ENCODE data around the gene FLNB. TPM values are rescaled to one million over a fixed set of nuclear protein-coding genes. Genes with fewer than 3 reads are reported as not detected.

Gene FLNB
- total RNA-seq, 2 experiments from 2014 or later = 39.7 to 42.1 TPM

DNA sequence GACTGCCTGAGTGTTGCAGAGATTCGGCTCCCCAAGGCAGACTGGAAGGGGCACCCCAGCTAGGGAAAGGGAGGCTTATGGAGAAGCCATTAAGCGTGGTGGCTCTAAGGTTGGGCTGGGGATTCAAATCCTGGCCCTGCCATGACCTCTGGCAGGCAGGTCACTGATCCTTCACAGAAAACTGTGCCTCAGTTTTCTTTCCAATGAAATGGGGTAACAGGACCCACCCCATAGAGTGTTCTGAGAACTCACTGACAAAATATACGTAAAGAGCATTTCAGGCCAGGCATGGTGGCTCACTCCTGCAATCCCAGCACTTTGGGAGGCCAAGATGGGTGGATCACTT is 167.9 kb downstream of the FLNB start:
- Mint-ChIP-seq H3K4me3 (no peak overlapping the region), H3K27me3 (no peaks in the 10 kb centered on the region), H3K9me3 (no peaks in the 10 kb centered on the region), H3K4me1 (ENCODE audit: low read depth) (peaks cover 13% of the 10 kb centered on the region), H3K27ac (no peak overlapping the region), H3K36me3 (ENCODE audit: low read depth) (no peaks in the 10 kb centered on the region)
- H3K36me3 ChIP-seq (ENCODE audit: insufficient read depth, low read length) = peaks cover under 1% of the 10 kb centered on the region
- ATAC-seq (ENCODE audit: poor library complexity) = no peak
- ChIA-PET POLR2A (no interaction called here), CTCF (no interaction called here)
- no peak overlapping the region for H3K27ac ChIP-seq (ENCODE audit: low read depth in 1 of 2, low read length in 2 of 2)
- peaks cover 0 to 5% of the 10 kb centered on the region in 2 experiments for H3K27me3 ChIP-seq (ENCODE audit: control insufficient read depth in 1 of 2, insufficient read depth in 2 of 2, low read length in 2 of 2)
- no peaks in the 10 kb centered on the region for H3K9me3 ChIP-seq (ENCODE audit: control insufficient read depth in 1 of 2, insufficient read depth in 1 of 2, low read length in 2 of 2)
- H3K4me1 ChIP-seq (ENCODE audit: insufficient read depth, low read length) = peaks cover 19% of the 10 kb centered on the region
- DNase-seq = no peak
- intact Hi-C loops (cut with DNase I, micrococcal nuclease) = loop anchor here in 1 of 2 experiments (2.0 to 5.0 kb wide), 2 partner anchors 41 to 126 kb away; no protein-coding TSS in a partner anchor
- no peak overlapping the region for H3K4me3 ChIP-seq (ENCODE audit: low read length)
- TF ChIP-seq, protein P1, sequence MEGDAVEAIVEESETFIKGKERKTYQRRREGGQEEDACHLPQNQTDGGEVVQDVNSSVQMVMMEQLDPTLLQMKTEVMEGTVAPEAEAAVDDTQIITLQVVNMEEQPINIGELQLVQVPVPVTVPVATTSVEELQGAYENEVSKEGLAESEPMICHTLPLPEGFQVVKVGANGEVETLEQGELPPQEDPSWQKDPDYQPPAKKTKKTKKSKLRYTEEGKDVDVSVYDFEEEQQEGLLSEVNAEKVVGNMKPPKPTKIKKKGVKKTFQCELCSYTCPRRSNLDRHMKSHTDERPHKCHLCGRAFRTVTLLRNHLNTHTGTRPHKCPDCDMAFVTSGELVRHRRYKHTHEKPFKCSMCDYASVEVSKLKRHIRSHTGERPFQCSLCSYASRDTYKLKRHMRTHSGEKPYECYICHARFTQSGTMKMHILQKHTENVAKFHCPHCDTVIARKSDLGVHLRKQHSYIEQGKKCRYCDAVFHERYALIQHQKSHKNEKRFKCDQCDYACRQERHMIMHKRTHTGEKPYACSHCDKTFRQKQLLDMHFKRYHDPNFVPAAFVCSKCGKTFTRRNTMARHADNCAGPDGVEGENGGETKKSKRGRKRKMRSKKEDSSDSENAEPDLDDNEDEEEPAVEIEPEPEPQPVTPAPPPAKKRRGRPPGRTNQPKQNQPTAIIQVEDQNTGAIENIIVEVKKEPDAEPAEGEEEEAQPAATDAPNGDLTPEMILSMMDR (IDR thresholded peaks at IDR 0.05) = no peak

- DNase-seq (no peak), ATAC-seq (ENCODE audit: poor library complexity) (no peak)
- H3K36me3 ChIP-seq (ENCODE audit: insufficient read depth, low read length) = no peaks in the 10 kb centered on the region
- TF ChIP-seq, protein P1 (IDR thresholded peaks at IDR 0.05) = no peak
- ChIA-PET POLR2A (interaction anchor here (0.6 to 1.9 kb wide), 2 partner anchors 17 to 130 kb away, joined by 3 to 5 read pairs; partner anchors contain the start of genes HTD2 and RPP14), CTCF (interaction anchor here (0.8 to 2.6 kb wide), 8 partner anchors 10 to 357 kb away, joined by 3 to 12 read pairs (median 4); partner anchors contain the start of genes FLNB, HTD2 and RPP14)
- Mint-ChIP-seq H3K4me3 (peak overlapping the region; percentile 45), H3K27ac (no peak overlapping the region), H3K4me1 (ENCODE audit: low read depth) (peaks cover 13% of the 10 kb centered on the region), H3K27me3 (no peaks in the 10 kb centered on the region), H3K9me3 (no peaks in the 10 kb centered on the region), H3K36me3 (ENCODE audit: low read depth) (no peaks in the 10 kb centered on the region)
- intact Hi-C loops (cut with DNase I, micrococcal nuclease) = loop anchor here in 1 of 2 experiments (2.0 to 5.0 kb wide), 2 partner anchors 40 to 125 kb away; no protein-coding TSS in a partner anchor
- no peak overlapping the region for H3K4me3 ChIP-seq (ENCODE audit: low read length)
- no peak overlapping the region for H3K27ac ChIP-seq (ENCODE audit: low read depth in 1 of 2, low read length in 2 of 2)
- peaks cover 0 to 5% of the 10 kb centered on the region in 2 experiments for H3K27me3 ChIP-seq (ENCODE audit: control insufficient read depth in 1 of 2, insufficient read depth in 2 of 2, low read length in 2 of 2)
- H3K9me3 ChIP-seq (ENCODE audit: control insufficient read depth in 1 of 2, insufficient read depth in 1 of 2, low read length in 2 of 2) = no peaks in the 10 kb centered on the region
- peaks cover 19% of the 10 kb centered on the region for H3K4me1 ChIP-seq (ENCODE audit: insufficient read depth, low read length)
These were observed 168.7 kb downstream of the FLNB start for GRCh38 chr3:58176827-58177489.

GRCh38 chr3:58177747-58178527 is 169.7 kb downstream of the FLNB start:
- Histone ChIP-seq H3K4me3 (ENCODE audit: low read length) (peak overlapping the region; percentile 60), H3K9me3 (ENCODE audit: control insufficient read depth in 1 of 2, insufficient read depth in 1 of 2, low read length in 2 of 2) (no peaks in the 10 kb centered on the region), H3K27ac (ENCODE audit: low read depth in 1 of 2, low read length in 2 of 2) (no peak overlapping the region), H3K4me1 (ENCODE audit: insufficient read depth, low read length) (peaks cover 19% of the 10 kb centered on the region), H3K36me3 (ENCODE audit: insufficient read depth, low read length) (no peaks in the 10 kb centered on the region), H3K27me3 (ENCODE audit: control insufficient read depth in 1 of 2, insufficient read depth in 2 of 2, low read length in 2 of 2) (peaks cover 0 to 5% of the 10 kb centered on the region in 2 experiments)
- H3K27me3 Mint-ChIP-seq = no peaks in the 10 kb centered on the region
- intact Hi-C loops (cut with DNase I, micrococcal nuclease) = loop anchor here in 1 of 2 experiments (2.0 to 5.0 kb wide), 2 partner anchors 39 to 124 kb away; no protein-coding TSS in a partner anchor
- POLR2A ChIA-PET = interaction anchor here (0.6 to 1.9 kb wide), 2 partner anchors 16 to 129 kb away, joined by 3 to 5 read pairs; partner anchors contain the start of genes HTD2 and RPP14
- no peak overlapping the region for H3K27ac Mint-ChIP-seq
- peak; percentile 80 to 95 (median 88) for DNase-seq
- H3K36me3 Mint-ChIP-seq (ENCODE audit: low read depth) = no peaks in the 10 kb centered on the region
- H3K4me1 Mint-ChIP-seq (ENCODE audit: low read depth) = peaks cover 13% of the 10 kb centered on the region
- ATAC-seq (ENCODE audit: poor library complexity) = peak; percentile 89
- H3K4me3 Mint-ChIP-seq = peak overlapping the region; percentile 62
- TF ChIP-seq, protein P1 (IDR thresholded peaks at IDR 0.05) = peak; percentile 96
- H3K9me3 Mint-ChIP-seq = no peaks in the 10 kb centered on the region
- CTCF ChIA-PET = interaction anchor here (0.8 to 2.6 kb wide), 9 partner anchors 9 to 356 kb away, joined by 3 to 12 read pairs (median 3); partner anchors contain the start of genes FLNB, HTD2 and RPP14
